UCSD-AML1 (cell line): ENCODE results near the gene ZNF236.
"Not testable (repeated sequence)": the region's sequence is repeated elsewhere in the genome, so short reads cannot be mapped to it uniquely, and the experiment has no call there.

ENCODE experiments used
- DNase-seq: peaks from one replicate; lab custom pipeline; 2025; ENCODE audit not compliant: unreplicated experiment; lab: John Stamatoyannopoulos, UW

Gene ZNF236

DNA sequence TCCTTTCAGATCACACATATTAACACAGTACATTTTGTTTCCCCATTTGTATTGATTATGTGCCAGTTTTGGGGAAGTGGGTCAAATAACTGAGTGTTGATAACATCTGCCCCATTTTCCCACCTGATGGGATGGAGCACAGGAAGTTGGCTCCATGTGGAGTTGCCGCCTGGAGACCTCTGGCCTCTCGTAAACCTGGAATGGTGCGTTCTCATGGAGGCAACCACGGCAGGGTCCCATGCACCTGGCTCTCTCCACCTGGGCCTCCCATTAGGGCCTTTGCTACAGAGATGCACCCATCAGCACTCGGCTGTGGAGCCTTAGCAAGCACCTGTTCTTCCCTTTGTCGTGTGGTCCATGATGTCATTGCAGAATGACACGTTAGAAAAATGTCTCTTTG, 179.6 kb downstream of the ZNF236 start:
- no peak for DNase-seq

DNA sequence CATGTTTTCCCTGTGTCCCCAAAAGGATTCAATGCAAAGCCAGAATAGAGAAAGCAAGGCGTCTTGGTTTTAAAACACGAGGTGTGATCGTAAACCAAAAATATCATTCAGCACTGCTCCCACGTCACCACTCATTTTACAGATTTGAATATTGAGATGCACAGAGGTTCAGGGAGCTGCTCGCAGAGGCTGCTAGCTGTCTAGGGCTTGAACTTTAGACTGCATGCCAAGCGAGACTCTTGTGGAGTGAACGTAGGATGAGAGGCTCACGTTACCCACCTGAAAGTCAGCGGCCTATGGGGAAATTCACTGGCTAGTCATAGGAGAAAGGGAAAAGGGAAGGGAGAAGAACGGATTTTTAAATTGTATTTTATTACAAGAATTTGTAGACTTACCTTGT, 180.1 kb downstream of the ZNF236 start:
- no peak for DNase-seq

DNA sequence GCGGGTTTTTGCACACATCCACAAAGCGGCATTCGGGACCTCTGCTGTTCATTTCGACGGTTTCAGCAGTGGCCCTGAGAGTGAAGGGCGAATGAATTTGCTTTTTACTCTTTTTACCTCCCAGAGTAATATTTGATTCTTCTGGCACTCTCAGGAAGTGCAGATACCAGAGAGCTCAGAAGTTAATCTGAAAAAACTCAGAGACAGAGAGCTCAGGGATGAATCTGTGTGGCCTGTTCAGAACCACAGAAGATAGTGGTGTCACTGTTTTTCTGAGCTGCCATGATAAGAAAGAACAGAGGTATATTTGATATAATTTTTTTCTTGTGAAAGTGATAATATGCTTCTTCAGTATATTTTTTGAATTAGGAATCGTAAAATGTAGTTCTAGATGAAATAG, 181.0 kb downstream of the ZNF236 start:
- DNase-seq = no peak

DNA sequence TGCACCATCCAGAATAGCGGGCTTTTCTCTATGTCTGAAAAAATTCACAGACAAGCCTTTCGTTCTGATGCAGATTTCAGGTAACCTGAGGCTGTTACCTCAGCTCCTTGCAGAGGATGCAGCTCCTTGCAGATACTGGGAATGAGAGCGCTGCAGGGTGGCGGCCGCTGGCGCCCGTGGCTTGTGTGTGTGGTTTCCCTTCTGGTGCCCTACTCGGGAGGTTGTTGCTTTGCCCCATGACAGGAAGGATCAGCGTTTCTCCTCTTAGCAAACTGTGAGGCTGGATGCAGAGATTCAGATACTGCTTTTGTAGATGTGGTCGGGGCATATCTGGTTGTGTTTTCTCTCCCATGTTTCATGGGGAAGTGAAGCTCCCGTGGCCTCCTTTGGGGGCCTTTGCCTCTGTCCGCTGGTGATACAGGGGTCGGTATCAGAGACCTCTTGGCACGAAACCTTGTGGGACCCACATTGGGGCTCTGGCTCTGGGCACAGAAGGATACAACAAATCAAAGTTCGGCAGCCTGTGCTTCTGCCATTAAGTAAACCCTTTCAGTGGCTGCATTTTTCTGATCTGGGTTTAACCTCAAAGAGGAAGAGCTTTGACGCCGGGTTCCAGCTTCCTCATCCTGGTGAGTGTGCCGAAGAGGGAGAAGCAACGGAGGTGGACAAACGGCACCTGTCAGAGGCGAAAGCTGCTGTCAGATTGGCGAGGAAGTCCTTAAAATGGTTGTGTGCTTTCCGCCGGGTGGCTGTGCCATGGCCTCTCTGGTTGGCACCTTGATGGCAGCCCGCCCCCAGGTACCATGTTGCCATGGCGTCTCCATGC, 182.4 kb downstream of the ZNF236 start:
- peak; percentile 53 for DNase-seq

DNA sequence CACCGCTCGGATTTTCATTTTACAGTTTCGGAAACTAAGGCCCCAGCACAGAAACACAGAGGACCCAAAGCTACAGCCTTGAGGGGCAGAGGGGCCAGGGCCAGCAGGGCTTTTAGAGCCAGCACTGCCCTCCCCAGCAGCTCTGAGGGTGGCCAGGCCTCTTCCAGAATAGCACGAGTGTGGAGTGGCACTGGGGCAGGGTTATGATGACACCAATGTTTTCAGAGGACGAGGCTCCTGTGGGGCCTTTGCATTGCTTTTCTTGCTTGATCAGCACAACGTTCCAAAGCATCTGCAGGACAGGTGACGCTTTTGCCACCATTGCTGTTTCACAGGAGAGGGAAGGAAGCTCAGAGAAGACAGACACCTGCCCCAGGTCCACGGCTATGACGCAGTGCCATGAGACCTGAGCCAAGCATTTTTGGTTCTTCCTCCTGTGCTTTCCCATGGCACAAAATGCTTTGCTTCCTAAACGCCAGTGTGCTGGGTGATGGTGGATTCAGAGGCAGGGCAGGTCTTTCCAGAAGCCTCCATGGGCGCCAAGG, 183.4 kb downstream of the ZNF236 start:
- no peak for DNase-seq

DNA sequence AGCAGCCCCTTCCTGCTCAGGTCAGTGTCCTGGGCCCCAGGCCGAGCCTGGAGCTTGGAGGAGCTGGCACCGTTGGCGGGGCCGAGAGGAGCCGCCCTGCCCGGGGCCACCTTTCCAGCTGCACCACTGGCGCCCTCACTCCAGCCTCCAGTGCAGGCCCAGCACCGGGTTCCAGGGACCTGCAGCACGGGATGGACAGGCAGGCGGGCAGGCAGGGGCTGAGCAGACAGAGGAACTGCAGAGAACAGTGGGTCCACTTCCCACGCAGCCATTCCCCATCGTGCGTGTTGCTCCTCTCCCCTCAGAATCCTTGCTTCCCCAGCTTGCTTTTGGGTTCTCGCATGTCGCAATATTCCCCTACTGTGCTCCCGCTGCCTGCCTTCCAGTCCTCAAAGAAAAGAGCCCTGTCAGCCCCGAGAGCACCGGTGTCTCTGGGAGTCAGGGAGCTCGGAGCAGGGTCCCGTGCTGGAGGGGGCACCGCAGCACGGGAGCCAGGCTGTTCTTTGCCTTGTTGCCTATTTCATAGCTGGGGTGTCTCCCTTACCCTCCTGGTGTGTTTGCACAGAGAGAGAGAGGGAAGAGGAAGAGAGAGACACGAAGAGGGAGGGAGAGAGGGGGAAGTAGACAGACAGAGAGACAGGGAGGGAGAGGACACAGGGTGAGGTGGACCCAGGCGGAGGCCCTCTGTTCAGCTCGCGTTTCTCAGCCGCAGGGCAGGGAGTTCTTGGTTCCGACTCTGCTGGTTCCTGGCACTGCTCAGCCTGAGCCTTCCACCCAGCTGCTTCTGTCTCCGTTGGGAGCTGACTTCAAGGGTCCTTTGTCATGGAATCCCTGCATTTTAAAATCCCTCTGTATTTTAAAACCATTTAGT, 184.2 kb downstream of the ZNF236 start:
- DNase-seq = no peak

DNA sequence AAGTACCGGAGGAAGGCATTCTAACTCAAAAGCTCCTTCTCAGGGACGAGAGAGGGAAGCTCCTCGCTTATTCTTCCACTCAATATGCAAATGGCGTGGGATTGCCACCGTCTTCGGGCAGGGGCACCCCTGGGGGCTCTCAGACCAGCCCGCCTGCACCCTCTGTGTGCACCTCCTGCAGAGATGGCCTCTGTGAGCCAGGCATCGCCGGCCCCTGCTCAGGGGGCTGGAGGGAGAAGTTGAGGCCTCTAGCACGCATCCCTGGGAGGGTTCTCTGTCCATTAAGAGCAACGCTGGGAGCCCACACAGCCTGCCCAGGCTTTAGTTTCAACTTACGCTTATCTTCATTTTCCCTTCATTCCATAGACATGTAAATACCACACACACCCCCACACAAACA, 184.9 kb downstream of the ZNF236 start:
- DNase-seq = no peak

DNA sequence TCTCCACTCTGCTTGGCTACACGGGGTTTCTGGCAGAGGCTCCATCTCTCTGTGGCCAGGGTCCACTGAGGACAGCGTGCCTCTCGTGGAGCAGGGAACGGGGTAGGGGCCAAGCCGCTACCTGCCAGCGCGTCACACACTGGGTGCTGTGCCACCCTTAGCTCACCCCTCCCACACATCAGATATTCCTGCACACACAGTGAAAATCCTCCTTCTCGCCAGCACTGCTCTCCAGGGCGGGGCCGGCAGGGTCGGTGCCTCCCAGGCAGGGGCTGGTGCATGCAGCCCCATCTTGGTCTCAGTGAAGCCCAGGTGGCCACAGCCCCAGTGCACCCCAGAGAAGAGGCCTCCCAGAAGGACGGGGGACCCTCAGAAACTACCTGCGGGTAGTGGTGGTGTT, 185.6 kb downstream of the ZNF236 start:
- DNase-seq = no peak

DNA sequence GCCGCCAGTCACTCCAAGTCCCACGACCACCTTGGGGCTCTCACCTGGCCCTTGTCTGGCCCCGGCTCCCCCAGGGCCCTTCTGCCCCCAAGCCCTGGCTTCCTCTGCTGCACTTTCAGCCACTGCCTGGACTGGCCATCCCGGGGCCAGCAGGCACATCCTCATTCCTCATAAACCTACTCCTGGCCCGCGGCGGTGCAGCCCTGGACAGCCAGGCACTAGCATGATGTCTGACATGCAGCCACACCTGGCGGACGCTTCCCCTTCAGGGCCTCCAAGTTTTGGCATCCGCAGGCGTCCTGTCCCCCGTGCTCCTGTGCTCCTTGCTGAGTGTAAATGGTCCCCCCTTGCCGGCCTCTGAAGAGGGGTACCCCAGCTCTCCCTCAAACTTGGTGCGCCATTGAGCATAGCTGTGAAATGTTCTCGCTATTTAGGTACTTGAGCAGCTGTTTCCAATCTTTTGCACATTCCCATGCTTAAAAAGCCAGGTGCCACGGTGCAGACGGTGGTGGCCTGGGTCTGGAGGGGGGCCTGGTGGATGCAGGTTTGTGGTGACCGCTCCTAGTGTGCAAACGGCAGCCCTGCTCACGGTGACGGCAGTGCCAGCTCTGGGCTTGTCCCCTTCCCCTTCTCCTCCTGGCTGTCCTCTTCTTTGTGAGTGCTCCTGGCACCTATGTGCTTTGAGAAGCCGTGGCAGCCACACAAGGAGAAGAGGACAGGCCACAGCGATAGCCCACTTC, 186.4 kb downstream of the ZNF236 start:
- DNase-seq = no peak

DNA sequence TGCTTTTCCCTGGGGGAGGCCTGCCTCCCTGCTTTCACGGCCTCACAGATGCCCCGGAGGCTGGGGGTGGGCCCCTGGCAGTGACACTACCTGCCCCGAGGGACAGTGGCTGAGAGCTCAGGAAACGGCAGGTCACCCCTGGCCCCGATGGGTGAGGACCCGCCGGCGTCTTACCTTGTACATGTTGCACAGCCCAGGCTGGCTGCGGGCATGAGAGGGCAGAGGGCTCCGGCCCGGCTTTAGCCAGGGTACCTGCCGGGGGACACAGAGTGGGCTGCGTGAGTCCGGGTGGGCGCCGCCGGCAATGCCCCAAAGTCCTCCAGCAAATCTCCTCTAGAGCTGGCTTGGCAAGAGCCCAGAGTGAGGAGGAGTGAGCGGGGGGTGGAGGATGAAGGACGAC, 187.3 kb downstream of the ZNF236 start:
- no peak for DNase-seq

DNA sequence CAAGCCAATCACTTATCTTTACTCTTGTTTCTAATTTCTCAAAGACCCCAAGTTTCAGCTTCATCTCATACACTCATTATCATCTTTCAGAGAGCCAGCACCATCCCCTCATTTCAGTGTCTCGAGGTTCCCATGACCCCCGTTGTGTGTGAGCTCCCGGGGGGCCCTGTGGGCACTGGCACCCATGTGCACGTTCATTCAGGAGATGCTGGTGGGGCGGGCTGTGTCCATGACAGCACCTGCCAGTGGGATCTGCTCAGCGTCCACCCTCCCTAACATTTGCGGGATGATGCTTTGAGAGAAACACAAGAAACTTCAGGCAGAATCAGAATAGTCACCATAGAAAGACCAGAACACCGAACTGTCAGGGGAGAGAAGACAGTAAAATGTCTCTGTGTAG, 189.8 kb downstream of the ZNF236 start:
- no peak for DNase-seq

DNA sequence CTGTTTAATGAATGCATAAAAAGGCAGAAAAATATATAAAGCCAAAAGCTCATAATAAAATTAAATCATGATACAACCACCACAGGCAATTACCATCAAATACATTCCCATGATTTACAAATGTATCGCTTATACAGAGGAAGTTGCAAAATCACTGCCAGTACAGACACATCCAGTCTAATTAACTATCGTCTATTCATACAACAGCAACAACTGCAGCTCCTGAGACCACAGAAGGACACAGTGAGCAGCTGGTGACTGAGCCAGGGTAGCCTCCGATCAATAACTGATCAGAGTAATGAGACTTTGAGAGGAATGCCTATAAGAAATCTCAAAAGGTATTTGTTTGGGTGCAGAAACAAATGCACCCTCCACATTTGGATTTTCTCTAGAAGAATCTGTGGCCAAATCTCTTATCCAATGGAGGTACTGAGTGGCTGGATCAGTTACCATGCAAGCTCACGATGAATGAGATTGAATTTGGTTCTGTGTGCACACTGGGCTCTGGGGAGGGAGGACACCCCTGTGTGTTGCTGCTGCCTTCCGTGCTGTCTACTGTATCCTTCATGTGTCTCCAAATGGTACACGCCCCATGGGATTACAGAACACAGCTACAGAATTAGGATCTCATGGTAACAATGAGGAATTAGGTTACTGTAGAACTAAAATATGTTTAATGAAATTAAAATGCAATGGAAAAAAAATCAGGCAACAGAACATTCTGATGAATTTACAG, 190.6 kb downstream of the ZNF236 start:
- no peak for DNase-seq

DNA sequence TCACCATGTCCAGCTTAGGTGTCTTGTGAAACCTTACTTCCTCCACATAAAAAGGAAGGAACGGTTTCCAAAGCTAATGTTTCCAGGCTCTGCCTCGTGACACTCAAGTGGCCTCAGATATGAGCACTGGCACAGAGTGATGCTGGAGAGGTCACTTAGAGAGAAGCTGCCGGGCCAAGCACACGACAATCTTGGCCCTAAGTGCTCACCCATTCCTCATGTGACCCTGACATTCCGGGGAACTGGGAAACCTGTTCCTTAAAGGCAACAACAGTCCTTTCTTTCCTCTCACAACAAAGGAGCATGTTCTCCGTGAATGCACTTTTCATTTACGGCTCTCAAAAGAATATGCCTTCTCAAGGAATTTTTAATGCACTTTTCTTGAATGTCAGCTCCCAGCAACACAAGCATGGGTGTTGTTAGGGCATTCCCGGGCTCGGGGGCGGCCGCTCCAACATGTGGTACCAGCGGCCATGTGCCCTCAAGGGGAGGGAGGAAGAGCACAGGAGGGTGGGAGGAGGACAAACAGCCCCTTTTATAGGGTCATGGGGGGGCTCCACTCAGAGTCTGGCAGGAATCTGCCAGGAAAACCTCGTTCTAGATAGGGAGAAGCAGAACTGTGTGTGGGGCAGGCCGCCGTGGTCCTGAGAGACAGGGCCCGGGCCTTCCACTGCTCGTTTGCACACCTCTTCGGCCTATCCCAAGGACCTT, 191.6 kb downstream of the ZNF236 start:
- no peak for DNase-seq

DNA sequence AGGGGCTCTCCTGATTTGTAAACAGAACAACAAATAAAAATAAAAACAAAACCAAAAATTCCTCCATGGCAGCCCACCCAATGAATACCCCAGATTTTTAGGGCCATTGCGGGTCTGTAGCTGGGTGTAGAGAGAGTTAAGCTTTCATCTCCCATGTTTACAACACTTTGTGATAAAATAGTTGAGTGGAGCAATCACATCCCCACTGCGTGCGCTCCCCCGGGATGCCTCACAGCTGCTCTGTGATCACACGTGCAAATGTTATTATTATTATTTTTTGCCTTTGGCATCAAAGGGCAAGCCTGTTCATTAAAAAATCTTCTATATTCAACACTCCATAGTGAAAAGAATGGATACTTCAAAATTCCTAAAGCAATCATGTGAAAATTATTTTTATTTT, 192.2 kb downstream of the ZNF236 start:
- no peak for DNase-seq

DNA sequence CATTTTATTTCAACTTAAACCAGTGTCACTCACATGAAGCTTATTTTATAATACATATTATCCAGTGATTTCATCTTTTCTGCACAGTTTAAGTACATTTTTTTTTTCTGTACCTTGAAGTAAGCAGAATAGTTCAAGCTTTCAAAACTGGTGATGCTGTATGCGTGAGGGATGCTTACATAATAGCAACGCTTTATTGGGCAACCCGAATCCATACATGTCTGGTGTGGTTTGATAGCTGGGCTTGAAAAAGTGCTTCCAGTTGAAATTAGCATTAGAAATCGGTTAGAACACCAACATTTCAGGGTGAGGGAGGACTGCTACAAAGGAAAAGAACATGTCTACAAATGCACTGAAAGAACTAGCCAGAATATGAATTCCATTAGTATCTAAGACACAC, 192.8 kb downstream of the ZNF236 start:
- no peak for DNase-seq

DNA sequence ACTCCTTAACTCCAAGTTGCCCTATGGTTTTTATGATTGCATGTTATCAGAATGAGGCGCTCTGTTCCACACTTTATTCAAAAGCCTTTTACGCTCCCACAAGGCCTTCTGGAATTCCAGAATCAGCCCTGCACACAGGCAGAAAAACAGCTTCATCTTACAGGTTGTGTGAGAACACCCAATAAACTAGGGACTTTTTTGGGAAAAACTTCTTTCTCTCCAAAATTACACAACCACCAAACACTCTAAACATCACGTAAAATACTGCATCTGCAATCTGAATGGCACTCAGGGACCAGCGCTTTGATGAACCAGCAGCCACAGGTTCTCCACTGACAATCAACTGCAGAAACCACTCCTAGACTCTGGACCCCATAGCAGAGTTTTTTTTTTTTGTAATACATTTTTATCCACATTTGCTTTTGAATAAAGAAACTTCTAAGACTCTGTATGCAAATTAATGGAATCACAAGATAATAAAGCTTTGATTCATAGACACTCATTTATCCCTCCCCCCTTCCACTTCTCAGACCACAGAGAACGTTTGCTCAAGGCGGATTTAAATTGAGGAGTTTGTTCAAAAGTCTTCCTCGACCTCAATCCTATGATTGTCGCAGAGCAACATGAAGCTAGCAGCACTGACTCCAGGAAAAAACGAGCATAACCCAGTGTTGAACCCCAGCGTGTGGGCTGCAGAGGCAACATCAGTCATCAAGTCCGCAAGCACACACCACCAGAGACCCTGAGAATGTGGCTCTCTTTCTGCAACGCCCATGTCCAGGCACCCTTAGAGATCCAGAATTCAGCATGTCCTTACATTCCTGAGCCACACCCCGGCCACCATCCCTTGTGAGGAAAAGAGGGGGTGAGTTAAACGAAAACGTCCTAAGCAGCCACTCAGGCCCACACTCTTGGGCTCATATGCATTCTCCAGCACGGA, 193.7 kb downstream of the ZNF236 start:
- DNase-seq = no peak

DNA sequence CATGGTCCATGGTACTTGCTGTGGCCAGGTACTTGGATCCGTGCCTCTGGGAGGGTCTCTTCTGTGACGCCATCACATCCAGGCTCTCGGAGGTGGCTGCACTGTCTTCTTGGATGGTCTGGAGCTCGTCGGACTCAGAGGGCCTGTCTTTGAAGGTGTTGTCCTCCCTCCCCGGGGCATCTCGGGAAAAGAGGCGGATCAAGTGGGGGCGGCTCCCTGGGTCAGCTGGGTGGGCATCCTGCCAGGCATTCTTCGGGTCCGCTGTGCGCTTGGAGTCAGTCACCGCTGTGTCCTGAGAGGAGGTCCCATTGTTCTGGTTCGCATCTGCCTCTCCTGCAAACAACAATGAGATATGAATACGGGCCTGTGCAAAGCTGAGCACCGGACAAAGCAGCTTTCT, 194.6 kb downstream of the ZNF236 start:
- no peak for DNase-seq

DNA sequence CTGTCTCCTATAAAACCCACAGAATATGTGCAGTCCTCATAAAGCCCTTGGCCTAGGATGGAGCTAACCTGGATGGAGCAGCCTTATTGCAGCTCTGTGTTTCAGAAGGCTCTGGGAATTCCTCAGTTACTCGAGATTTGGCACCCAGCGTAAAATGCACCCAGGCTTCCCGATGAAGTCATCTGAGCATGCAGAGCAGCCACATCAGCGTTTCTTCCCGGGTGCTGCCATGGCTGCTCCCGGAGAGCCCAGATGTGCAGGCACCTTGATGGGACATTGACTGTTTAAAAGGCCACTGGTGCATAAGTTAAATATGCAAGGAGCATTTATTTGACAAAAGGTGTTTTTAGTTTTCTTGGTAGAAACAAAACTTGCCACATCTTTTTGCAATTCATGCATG, 195.0 kb downstream of the ZNF236 start:
- no peak for DNase-seq

DNA sequence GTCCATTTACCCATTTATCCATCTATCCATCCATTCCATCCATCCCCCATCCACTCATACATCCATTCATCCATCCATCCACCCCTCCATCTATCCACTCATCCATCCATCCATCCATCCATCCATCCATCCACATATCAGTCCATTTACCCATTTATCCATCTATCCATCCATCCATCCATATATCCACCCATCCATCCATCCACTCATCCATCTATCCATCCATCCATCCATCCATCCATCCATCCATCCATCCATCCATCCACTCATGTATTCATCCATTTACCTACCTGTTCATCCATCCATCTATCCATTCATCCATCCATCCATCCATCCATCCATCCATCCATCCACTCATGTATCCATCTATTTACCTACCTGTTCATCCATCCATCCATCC, 196.3 kb downstream of the ZNF236 start:
- DNase-seq = not testable (repeated sequence)
